WTC11 (cell line): ENCODE data around the gene ASTN2. TPM values are rescaled to one million over a fixed set of nuclear protein-coding genes. Genes with fewer than 3 reads are reported as not detected.
A peak's percentile ranks its signal among the peaks of the same experiment; 100 is the strongest.

Experiments used
- ATAC-seq: fragments of 200-7000 bp; cut with Tn5 transposase; 2 replicates; pipeline ENCODE4 v1.10.0; 2021; ENCODE audit warnings: mild to moderate bottlenecking, moderate library complexity
- CTCF ChIA-PET: fragments of 300-600 bp; sonication (Branson Sonifier 250); formaldehyde crosslinking; loops from one replicate; lab custom pipeline; 2021; ENCODE audit warnings: antibody characterized with exemption; lab: Charles Lee
- POLR2A ChIA-PET: fragments of 350-600 bp; sonication (Branson Sonifier 250); formaldehyde crosslinking; loops from one replicate; lab custom pipeline; 2021; ENCODE audit warnings: antibody characterized with exemption; lab: Charles Lee
- DNase-seq: peaks from one replicate; pipeline ENCODE4 v3.0.0; 2021; ENCODE audit warnings: low spot score
- H3K27ac Mint-ChIP-seq: 2 replicates; pipeline ENCODE4 v1.8.0; 2021; ENCODE audit warnings: mixed read lengths
- H3K27me3 Mint-ChIP-seq: 2 replicates; pipeline ENCODE4 v1.8.0; 2021; ENCODE audit warnings: low read depth, mild to moderate bottlenecking, moderate library complexity, mixed read lengths
- H3K36me3 Mint-ChIP-seq: 2 replicates; pipeline ENCODE4 v1.8.0; 2021; ENCODE audit warnings: mixed read lengths
- H3K4me1 Mint-ChIP-seq: 2 replicates; pipeline ENCODE4 v1.8.0; 2022; ENCODE audit warnings: mixed read lengths
- H3K4me3 Mint-ChIP-seq: 2 replicates; pipeline ENCODE4 v1.8.0; 2021; ENCODE audit warnings: mild to moderate bottlenecking, moderate library complexity, mixed read lengths
- H3K9me3 Mint-ChIP-seq: 2 replicates; pipeline ENCODE4 v1.8.0; 2021; ENCODE audit warnings: mixed read lengths
- AFF4 ChIP-seq: sonication (generic); formaldehyde crosslinking; IDR thresholded peaks from 2 replicates; pipeline ENCODE4 v1.8.1; 2023; ENCODE audit warnings: mild to moderate bottlenecking, missing genetic modification reagents, borderline replicate concordance
- ARID4B ChIP-seq: sonication (generic); formaldehyde crosslinking; IDR thresholded peaks from 2 replicates; pipeline ENCODE4 v1.8.0; 2023; ENCODE audit warnings: missing genetic modification reagents, mild to moderate bottlenecking, borderline replicate concordance
- ATF6 ChIP-seq: sonication (generic); formaldehyde crosslinking; IDR thresholded peaks from 2 replicates; pipeline ENCODE4 v1.8.1; 2023; ENCODE audit warnings: mild to moderate bottlenecking, missing genetic modification reagents
- CDX4 ChIP-seq: fragments of 250-450 bp; sonication (Bioruptor Pico); IDR thresholded peaks from 2 replicates; pipeline ENCODE4 v1.9.0; 2021; ENCODE audit warnings: moderate library complexity, mild to moderate bottlenecking, inconsistent platforms, borderline replicate concordance
- E2F4 ChIP-seq: sonication (generic); formaldehyde crosslinking; IDR thresholded peaks from 2 replicates; pipeline ENCODE4 v1.8.1; 2022; ENCODE audit warnings: low read depth, mild to moderate bottlenecking, moderate library complexity, missing genetic modification reagents, borderline replicate concordance
- ETV6 ChIP-seq: sonication (generic); formaldehyde crosslinking; IDR thresholded peaks from 2 replicates; pipeline ENCODE4 v1.8.1; 2022; ENCODE audit warnings: mild to moderate bottlenecking, missing genetic modification reagents
- GRHL2 ChIP-seq: fragments of 250-450 bp; sonication (Bioruptor Pico); IDR thresholded peaks from 2 replicates; pipeline ENCODE4 v1.8.0; 2022; ENCODE audit warnings: mild to moderate bottlenecking, moderate library complexity; ENCODE audit not compliant: insufficient replicate concordance, severe bottlenecking
- MLX ChIP-seq: sonication (generic); formaldehyde crosslinking; IDR thresholded peaks from 2 replicates; pipeline ENCODE4 v1.8.1; 2023; ENCODE audit warnings: mild to moderate bottlenecking, missing genetic modification reagents, moderate library complexity
- NFYB ChIP-seq: sonication (generic); formaldehyde crosslinking; conservative IDR thresholded peaks from 2 replicates; pipeline ENCODE4 v1.8.0; 2022; ENCODE audit warnings: low read depth, missing genetic modification reagents
- NR1H2 ChIP-seq: sonication (generic); formaldehyde crosslinking; IDR thresholded peaks from 2 replicates; pipeline ENCODE4 v1.9.0; 2021; ENCODE audit warnings: mild to moderate bottlenecking, moderate library complexity, missing genetic modification reagents
- NR2C2 ChIP-seq: sonication (generic); formaldehyde crosslinking; IDR thresholded peaks from 2 replicates; pipeline ENCODE4 v1.8.0; 2022; ENCODE audit warnings: mild to moderate bottlenecking, missing genetic modification reagents
- PRDM15 ChIP-seq: sonication (generic); formaldehyde crosslinking; IDR thresholded peaks from 2 replicates; pipeline ENCODE4 v1.8.0; 2022; ENCODE audit warnings: missing genetic modification reagents
- PREB ChIP-seq: sonication (generic); formaldehyde crosslinking; IDR thresholded peaks from 2 replicates; pipeline ENCODE4 v1.8.1; 2022; ENCODE audit warnings: mild to moderate bottlenecking, missing genetic modification reagents, moderate library complexity, borderline replicate concordance
- SP1 ChIP-seq: sonication (generic); formaldehyde crosslinking; conservative IDR thresholded peaks from 2 replicates; pipeline ENCODE4 v1.8.1; 2022; ENCODE audit warnings: missing genetic modification reagents
- USF2 ChIP-seq: sonication (generic); formaldehyde crosslinking; IDR thresholded peaks from 2 replicates; pipeline ENCODE4 v1.8.1; 2023; ENCODE audit warnings: mild to moderate bottlenecking, missing genetic modification reagents, moderate library complexity
- ZNF138 ChIP-seq: sonication (generic); formaldehyde crosslinking; conservative IDR thresholded peaks from 2 replicates; pipeline ENCODE4 v1.8.1; 2022; ENCODE audit warnings: mild to moderate bottlenecking, moderate library complexity, missing genetic modification reagents
- total RNA-seq: library from RNA; stranded (reverse); gene quantifications from 3 replicates; pipeline ENCODE4 v1.2.3, GENCODE V29; 2021

The ASTN2 gene
- total RNA-seq, 1 experiment from 2014 or later: 16.2 TPM

- Mint-ChIP-seq H3K4me1 (no peaks in the 10 kb centered on the region), H3K4me3 (no peak overlapping the region), H3K36me3 (no peaks in the 10 kb centered on the region), H3K27me3 (no peaks in the 10 kb centered on the region), H3K9me3 (no peaks in the 10 kb centered on the region), H3K27ac (no peak overlapping the region)
- CTCF ChIA-PET: interaction anchor here (0.6 to 1.0 kb wide), 5 partner anchors 23 to 378 kb away, joined by 3 to 4 read pairs (median 3); no protein-coding TSS in a partner anchor
- no peak for TF ChIP-seq ARID4B (CRISPR knock-in tag)
- TF ChIP-seq PREB (CRISPR knock-in tag): no peak
- TF ChIP-seq SP1 (CRISPR knock-in tag): no peak
- no peak for TF ChIP-seq NR2C2 (CRISPR knock-in tag)
- no peak for TF ChIP-seq E2F4 (CRISPR knock-in tag)
- no peak for TF ChIP-seq USF2 (CRISPR knock-in tag)
- no peak for TF ChIP-seq CDX4 (CRISPR knock-in tag)
- TF ChIP-seq MLX (CRISPR knock-in tag): no peak
- TF ChIP-seq NR1H2 (CRISPR knock-in tag): no peak
- TF ChIP-seq AFF4 (CRISPR knock-in tag): no peak
- no peak for TF ChIP-seq PRDM15 (CRISPR knock-in tag)
- no peak for TF ChIP-seq GRHL2 (CRISPR knock-in tag)
- no peak for TF ChIP-seq NFYB
- no peak for TF ChIP-seq ATF6 (CRISPR knock-in tag)
- no peak for TF ChIP-seq ETV6 (CRISPR knock-in tag)
- TF ChIP-seq ZNF138 (CRISPR knock-in tag): no peak
- peak; percentile 15 for DNase-seq
- ATAC-seq: peak; percentile 48; the same call in 1 of the 2 replicates
- POLR2A ChIA-PET: no interaction called here
These were observed 300.1 kb downstream of the ASTN2 start for GRCh38 chr9:117114768-117115167.
